ENCODE measurements around the gene PHF20.

The PHF20 gene

DNA sequence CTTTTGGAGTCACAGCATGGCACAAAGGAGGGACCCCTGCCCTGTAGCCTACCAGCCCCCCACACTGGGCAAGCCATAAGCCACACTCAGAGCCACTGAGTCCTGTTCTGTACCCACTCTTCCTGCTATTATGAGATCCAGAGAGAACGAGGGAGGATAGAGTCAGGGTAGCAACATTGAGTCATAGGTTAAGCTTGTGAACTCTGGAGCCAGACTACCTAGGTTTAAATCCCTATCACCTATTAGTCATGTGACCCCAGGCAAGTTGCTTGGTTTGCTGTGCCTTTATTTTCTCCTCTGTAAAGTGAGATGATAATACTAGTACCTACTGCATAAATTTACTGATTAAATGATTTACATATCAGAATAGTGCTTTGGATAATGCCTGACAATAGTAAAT is 197.1 kb downstream of the PHF20 start:
- Histone ChIP-seq H3K4me1 (ENCODE audit: insufficient read depth, low read length) (no peaks in the 10 kb centered on the region), H3K4me3 (ENCODE audit: low read depth in 1 of 2, low read length in 2 of 2) (no peak overlapping the region), H3K27ac (ENCODE audit: low read depth, low read length) (no peak overlapping the region)

DNA sequence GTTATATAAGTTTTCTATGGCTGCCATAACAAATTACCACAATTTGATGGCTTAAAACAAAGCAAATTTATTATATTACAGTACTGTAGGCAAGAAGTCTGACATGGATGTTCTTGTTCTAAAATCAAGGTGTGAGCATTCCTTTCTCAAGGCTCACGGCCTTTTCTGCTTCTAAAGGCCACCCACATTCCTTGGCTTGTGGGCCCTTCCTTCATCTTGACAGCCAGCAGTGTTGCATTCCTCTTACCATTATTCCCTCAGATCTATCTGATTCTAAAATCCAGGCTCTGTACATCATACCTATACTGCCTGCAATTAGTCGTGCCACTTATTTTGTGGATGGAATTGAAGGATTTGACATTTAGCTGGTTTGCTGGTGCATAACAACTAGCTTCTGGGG is 200.2 kb downstream of the PHF20 start:
- H3K9ac ChIP-seq (ENCODE audit: low read length), result no peak overlapping the region
- no peak overlapping the region for H3K27ac ChIP-seq (ENCODE audit: low read depth, low read length)
- no peak overlapping the region for H3K4me3 ChIP-seq (ENCODE audit: low read depth in 1 of 2, low read length in 2 of 2)
- H3K9me3 ChIP-seq (ENCODE audit: low read length), result no peaks in the 10 kb centered on the region
- no peaks in the 10 kb centered on the region for H3K27me3 ChIP-seq (ENCODE audit: control insufficient read depth in 1 of 2, insufficient read depth in 2 of 2, low read length in 2 of 2)
- H3K4me1 ChIP-seq (ENCODE audit: insufficient read depth, low read length), result no peaks in the 10 kb centered on the region
- no peaks in the 10 kb centered on the region for H3K36me3 ChIP-seq (ENCODE audit: insufficient read depth, low read length)

More for the DNA sequence above, 197.1 kb downstream of the PHF20 start:
- H3K36me3 ChIP-seq (ENCODE audit: insufficient read depth, low read length), result no peaks in the 10 kb centered on the region
- no peaks in the 10 kb centered on the region for H3K27me3 ChIP-seq (ENCODE audit: control insufficient read depth in 1 of 2, insufficient read depth in 2 of 2, low read length in 2 of 2)
- H3K9ac ChIP-seq (ENCODE audit: low read length), result no peak overlapping the region
- no peaks in the 10 kb centered on the region for H3K9me3 ChIP-seq (ENCODE audit: low read length)

DNA sequence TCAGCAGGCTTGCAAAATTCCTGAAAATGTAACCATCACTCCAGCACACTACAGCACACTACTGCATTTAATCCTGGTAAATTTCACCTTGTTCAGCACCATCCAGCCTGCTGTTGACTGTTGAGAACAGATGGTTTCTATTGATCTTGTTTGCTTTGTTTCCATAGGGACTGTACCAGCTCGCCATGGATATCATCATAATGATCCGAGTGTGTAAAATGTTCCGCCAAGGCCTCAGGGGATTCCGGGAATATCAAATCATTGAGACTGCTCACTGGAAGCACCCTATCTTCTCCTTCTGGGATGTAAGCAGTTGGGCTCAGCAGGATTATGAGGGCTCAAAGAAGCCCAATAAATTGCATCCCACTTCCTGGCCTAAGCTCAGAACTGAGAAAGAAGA is 200.6 kb downstream of the PHF20 start:
- no peaks in the 10 kb centered on the region for H3K4me1 ChIP-seq (ENCODE audit: insufficient read depth, low read length)
- H3K9me3 ChIP-seq (ENCODE audit: low read length), result no peaks in the 10 kb centered on the region
- H3K4me3 ChIP-seq (ENCODE audit: low read depth in 1 of 2, low read length in 2 of 2), result no peak overlapping the region
- H3K9ac ChIP-seq (ENCODE audit: low read length), result no peak overlapping the region
- H3K36me3 ChIP-seq (ENCODE audit: insufficient read depth, low read length), result no peaks in the 10 kb centered on the region
- no peaks in the 10 kb centered on the region for H3K27me3 ChIP-seq (ENCODE audit: control insufficient read depth in 1 of 2, insufficient read depth in 2 of 2, low read length in 2 of 2)
- H3K27ac ChIP-seq (ENCODE audit: low read depth, low read length), result no peak overlapping the region

DNA sequence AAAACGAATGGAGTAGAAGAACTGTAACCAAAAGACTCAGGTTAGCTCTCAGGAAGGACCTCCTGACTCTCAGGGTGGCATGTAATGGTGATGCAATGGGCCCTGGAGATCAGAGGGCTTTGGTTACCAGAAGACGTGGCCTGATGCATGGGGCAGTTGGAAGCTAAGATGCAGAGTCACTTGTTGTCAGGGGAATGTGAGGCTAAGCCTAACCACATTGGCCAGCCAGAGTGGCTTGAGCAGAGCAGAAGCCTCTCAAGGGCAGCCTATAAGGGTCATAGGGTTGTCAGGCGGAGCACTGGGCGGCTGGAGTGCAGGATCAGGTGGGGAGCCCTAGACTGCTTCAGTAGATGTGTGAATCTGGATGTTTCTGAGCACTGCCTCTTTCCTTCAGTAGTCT is 202.4 kb downstream of the PHF20 start:
- H3K9me3 ChIP-seq (ENCODE audit: low read length), result no peaks in the 10 kb centered on the region
- no peaks in the 10 kb centered on the region for H3K4me1 ChIP-seq (ENCODE audit: insufficient read depth, low read length)
- no peak overlapping the region for H3K4me3 ChIP-seq (ENCODE audit: low read depth in 1 of 2, low read length in 2 of 2)
- no peaks in the 10 kb centered on the region for H3K36me3 ChIP-seq (ENCODE audit: insufficient read depth, low read length)
- no peak overlapping the region for H3K27ac ChIP-seq (ENCODE audit: low read depth, low read length)
- H3K27me3 ChIP-seq (ENCODE audit: control insufficient read depth in 1 of 2, insufficient read depth in 2 of 2, low read length in 2 of 2), result no peaks in the 10 kb centered on the region
- no peak overlapping the region for H3K9ac ChIP-seq (ENCODE audit: low read length)

DNA sequence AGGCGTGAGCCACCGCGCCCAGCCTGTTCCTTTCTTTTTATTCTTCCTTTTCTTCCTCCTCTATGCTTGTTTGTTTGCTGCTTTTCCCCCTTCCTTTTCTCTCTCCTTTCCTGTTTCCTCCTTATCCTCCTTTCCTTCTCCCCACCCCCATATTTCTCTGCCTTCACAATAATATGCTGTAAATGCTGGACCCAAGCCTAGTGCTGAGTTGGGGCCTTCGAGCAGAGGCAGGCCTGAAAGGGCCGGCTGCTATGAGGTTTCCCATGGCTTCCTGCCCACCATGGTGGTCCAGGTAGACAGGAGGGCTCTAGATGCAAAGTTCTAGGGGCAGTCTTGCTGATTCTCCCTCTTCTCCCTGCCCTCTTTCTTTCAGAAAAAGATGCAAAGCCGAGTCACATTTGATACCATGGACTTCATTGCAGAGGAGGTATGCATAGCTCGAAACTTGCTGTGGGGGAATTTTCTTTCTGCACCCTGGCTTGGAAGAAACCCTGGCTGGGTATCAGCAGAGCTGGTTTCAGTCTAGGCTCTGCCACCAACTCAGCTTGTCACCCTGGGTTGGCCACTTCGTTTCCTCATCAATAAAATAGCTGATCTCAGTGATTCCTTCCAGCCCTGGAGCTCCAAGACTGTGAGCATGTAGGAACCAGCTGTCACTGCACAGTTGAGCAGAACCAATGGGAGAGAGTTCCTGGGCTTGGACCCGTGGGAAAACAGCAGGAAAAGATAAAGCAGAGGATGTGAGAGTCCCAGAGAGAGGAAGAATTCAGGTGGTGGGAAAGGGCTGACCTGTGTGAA is 204.0 kb downstream of the PHF20 start:
- Histone ChIP-seq H3K27me3 (ENCODE audit: control insufficient read depth in 1 of 2, insufficient read depth in 2 of 2, low read length in 2 of 2) (no peaks in the 10 kb centered on the region), H3K4me1 (ENCODE audit: insufficient read depth, low read length) (no peaks in the 10 kb centered on the region), H3K36me3 (ENCODE audit: insufficient read depth, low read length) (no peaks in the 10 kb centered on the region), H3K27ac (ENCODE audit: low read depth, low read length) (no peak overlapping the region), H3K9me3 (ENCODE audit: low read length) (no peaks in the 10 kb centered on the region), H3K9ac (ENCODE audit: low read length) (no peak overlapping the region), H3K4me3 (ENCODE audit: low read depth in 1 of 2, low read length in 2 of 2) (no peak overlapping the region)

DNA sequence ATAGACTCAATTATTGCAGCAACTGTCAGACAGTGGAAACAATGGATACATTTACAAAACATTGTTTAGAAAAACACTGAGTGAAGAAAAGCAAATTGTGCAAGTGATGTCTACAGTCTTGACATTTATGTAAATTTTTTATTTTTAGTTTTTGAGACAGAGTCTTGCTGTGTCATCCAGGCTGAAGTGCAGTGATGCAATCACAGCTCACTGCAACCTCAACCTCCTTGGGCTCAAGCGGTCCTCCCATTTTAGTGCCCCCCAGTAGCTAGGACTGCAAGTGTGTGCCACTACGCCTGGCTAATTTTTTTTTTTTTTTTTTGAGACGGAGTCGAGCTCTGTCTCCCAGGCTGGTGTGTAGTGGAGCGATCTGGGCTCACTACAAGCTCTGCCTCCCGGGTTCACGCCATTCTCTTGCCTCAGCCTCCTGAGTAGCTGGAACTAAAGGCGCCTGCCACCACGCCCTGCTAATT is 206.3 kb downstream of the PHF20 start:
- Histone ChIP-seq H3K4me1 (ENCODE audit: insufficient read depth, low read length) (no peaks in the 10 kb centered on the region), H3K36me3 (ENCODE audit: insufficient read depth, low read length) (no peaks in the 10 kb centered on the region), H3K9ac (ENCODE audit: low read length) (no peak overlapping the region)

DNA sequence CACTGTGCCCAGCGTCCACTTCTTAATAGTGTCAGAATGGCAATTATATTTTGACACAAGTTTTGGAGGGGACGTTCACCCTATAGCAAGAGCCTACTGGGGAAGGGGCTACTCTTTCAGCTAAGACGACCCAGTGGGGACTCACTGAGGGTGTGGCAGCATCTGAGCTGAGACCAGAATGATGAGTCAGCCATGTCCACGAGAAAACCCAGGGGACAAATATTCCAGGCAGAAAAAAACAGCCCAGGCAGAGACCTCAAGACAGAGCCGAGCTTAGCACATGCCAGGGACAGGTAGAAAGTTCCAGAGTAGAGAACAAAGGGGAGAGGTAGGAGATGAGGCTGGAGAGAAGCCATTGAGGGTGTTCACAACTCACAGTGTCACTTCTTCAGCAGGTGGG is 207.7 kb downstream of the PHF20 start:
- Histone ChIP-seq H3K9ac (ENCODE audit: low read length) (no peak overlapping the region), H3K27me3 (ENCODE audit: control insufficient read depth in 1 of 2, insufficient read depth in 2 of 2, low read length in 2 of 2) (no peaks in the 10 kb centered on the region), H3K4me3 (ENCODE audit: low read depth in 1 of 2, low read length in 2 of 2) (no peak overlapping the region), H3K27ac (ENCODE audit: low read depth, low read length) (no peak overlapping the region), H3K9me3 (ENCODE audit: low read length) (no peaks in the 10 kb centered on the region), H3K4me1 (ENCODE audit: insufficient read depth, low read length) (no peaks in the 10 kb centered on the region), H3K36me3 (ENCODE audit: insufficient read depth, low read length) (no peaks in the 10 kb centered on the region)

More for the DNA sequence above, 206.3 kb downstream of the PHF20 start:
- Histone ChIP-seq H3K4me3 (ENCODE audit: low read depth in 1 of 2, low read length in 2 of 2) (no peak overlapping the region), H3K27ac (ENCODE audit: low read depth, low read length) (no peak overlapping the region), H3K9me3 (ENCODE audit: low read length) (no peaks in the 10 kb centered on the region), H3K27me3 (ENCODE audit: control insufficient read depth in 1 of 2, insufficient read depth in 2 of 2, low read length in 2 of 2) (no peaks in the 10 kb centered on the region)

DNA sequence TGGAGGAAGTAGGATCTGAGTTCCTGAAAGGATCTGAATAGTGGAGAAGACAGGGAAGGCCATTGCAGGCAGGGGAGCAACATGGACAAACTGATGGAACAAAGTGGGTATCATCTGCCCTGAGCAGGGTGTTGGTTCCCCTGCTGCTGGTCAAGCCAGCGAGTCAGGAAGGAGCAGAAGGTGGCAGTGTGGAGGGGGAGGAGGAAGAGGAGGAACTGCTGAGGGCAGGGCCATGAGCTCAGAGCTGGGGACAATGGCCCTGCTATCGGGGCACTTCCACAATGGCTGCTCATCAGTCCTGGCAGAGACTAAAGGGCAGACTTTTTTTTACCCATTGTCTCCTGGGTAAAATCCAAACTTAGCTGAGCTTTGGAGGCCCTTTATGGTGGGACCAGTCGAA is 210.2 kb downstream of the PHF20 start:
- Histone ChIP-seq H3K9me3 (ENCODE audit: low read length) (no peaks in the 10 kb centered on the region), H3K9ac (ENCODE audit: low read length) (no peak overlapping the region), H3K36me3 (ENCODE audit: insufficient read depth, low read length) (no peaks in the 10 kb centered on the region), H3K4me1 (ENCODE audit: insufficient read depth, low read length) (no peaks in the 10 kb centered on the region), H3K27ac (ENCODE audit: low read depth, low read length) (no peak overlapping the region), H3K4me3 (ENCODE audit: low read depth in 1 of 2, low read length in 2 of 2) (no peak overlapping the region), H3K27me3 (ENCODE audit: control insufficient read depth in 1 of 2, insufficient read depth in 2 of 2, low read length in 2 of 2) (no peaks in the 10 kb centered on the region)

DNA sequence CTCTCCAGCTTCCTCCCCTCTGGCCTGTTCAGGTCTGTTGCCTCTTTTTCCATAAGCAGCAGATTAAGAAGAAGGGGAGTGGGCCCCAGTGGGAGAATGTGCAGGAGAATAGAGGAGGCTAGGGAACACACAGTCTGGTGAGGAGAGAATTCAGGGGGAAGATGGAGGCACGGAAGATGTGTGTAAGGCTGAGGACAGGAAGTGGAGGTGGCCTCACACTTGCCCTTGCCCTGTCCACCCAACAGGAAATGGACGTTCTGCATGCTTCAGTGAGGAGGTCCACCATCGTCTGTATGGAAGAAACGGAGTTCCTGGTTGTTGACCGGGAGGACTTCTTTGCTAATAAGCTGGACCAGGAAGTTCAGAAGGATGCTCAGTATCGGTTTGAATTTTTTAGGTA is 212.6 kb downstream of the PHF20 start:
- H3K36me3 ChIP-seq (ENCODE audit: insufficient read depth, low read length), result no peaks in the 10 kb centered on the region
- no peaks in the 10 kb centered on the region for H3K27me3 ChIP-seq (ENCODE audit: control insufficient read depth in 1 of 2, insufficient read depth in 2 of 2, low read length in 2 of 2)
- no peak overlapping the region for H3K9ac ChIP-seq (ENCODE audit: low read length)
- no peaks in the 10 kb centered on the region for H3K4me1 ChIP-seq (ENCODE audit: insufficient read depth, low read length)
- no peak overlapping the region for H3K4me3 ChIP-seq (ENCODE audit: low read depth in 1 of 2, low read length in 2 of 2)
- H3K9me3 ChIP-seq (ENCODE audit: low read length), result no peaks in the 10 kb centered on the region
- no peak overlapping the region for H3K27ac ChIP-seq (ENCODE audit: low read depth, low read length)

DNA sequence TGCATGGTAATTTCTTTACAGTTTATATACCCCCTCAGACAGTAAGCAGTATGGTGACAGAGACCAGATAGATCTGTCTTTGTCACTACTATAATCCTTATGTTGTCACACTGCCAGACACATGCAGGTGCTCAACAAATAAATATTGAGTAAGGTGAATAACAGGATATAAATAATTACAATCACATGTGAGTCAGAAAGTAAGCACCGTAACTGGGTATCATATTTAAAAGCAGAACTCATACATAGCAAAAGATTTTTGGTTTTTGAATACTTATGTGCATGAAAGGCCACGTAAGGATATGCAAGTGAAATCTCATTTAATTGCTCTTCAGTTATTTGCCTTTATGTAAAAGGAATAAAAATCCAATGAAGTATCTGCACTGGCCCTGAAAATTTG is 214.0 kb downstream of the PHF20 start:
- H3K36me3 ChIP-seq (ENCODE audit: insufficient read depth, low read length), result no peaks in the 10 kb centered on the region
- no peak overlapping the region for H3K9ac ChIP-seq (ENCODE audit: low read length)
- no peaks in the 10 kb centered on the region for H3K27me3 ChIP-seq (ENCODE audit: control insufficient read depth in 1 of 2, insufficient read depth in 2 of 2, low read length in 2 of 2)
- H3K4me1 ChIP-seq (ENCODE audit: insufficient read depth, low read length), result no peaks in the 10 kb centered on the region
- H3K27ac ChIP-seq (ENCODE audit: low read depth, low read length), result no peak overlapping the region
- no peak overlapping the region for H3K4me3 ChIP-seq (ENCODE audit: low read depth in 1 of 2, low read length in 2 of 2)
- H3K9me3 ChIP-seq (ENCODE audit: low read length), result no peaks in the 10 kb centered on the region

DNA sequence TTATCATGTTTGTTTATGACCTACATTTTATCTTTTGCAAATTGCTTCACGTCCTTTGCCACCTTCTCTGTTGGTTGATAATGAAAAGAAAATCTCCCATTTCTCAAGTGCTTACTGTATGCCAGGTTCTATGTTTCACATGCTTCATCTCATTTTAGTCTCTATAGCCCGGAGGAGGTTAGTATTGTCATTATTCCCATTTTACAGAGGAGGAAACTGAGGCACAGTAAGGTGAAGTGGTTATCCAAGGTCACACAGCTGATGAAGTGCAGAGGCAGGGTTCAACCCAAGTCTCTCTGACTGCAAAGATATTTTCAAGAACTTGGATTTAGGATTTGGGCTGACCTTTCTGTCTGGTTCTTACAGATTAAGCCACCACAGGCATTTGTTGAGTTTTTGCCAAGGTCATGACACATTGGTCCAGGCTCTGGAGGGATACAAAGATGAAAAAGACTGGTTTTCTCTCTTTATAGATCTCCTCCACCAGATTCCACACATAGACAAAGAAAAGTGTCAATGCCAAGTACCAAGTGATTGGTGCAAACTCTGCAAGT is 217.2 kb downstream of the PHF20 start:
- H3K27ac ChIP-seq (ENCODE audit: low read depth, low read length), result no peak overlapping the region
- H3K36me3 ChIP-seq (ENCODE audit: insufficient read depth, low read length), result no peaks in the 10 kb centered on the region
- no peaks in the 10 kb centered on the region for H3K9me3 ChIP-seq (ENCODE audit: low read length)

More for the DNA sequence above, 217.2 kb downstream of the PHF20 start:
- Histone ChIP-seq H3K27me3 (ENCODE audit: control insufficient read depth in 1 of 2, insufficient read depth in 2 of 2, low read length in 2 of 2) (no peaks in the 10 kb centered on the region), H3K9ac (ENCODE audit: low read length) (no peak overlapping the region), H3K4me1 (ENCODE audit: insufficient read depth, low read length) (no peaks in the 10 kb centered on the region), H3K4me3 (ENCODE audit: low read depth in 1 of 2, low read length in 2 of 2) (no peak overlapping the region)

Data from muscle layer of colon (tissue), 2 donors.